CD4-positive, alpha-beta T cell (primary cell): ENCODE data around the gene ZNF75A. TPM values are rescaled to one million over a fixed set of nuclear protein-coding genes. Genes with fewer than 3 reads are reported as not detected.

Experiments used
- ATAC-seq: fragments of 200-7000 bp; cut with Tn5 transposase; one replicate; pipeline ENCODE4 v1.10.0; 2022; ENCODE audit warnings: mild to moderate bottlenecking; ENCODE audit not compliant: poor library complexity
- CTCF ChIA-PET: fragments of 350-600 bp; sonication (Branson Sonifier 250); formaldehyde crosslinking; loops from one replicate; lab custom pipeline; 2021; ENCODE audit warnings: antibody characterized with exemption, inconsistent platforms; lab: Charles Lee
- POLR2A ChIA-PET: fragments of 350-600 bp; sonication (Branson Sonifier 250); formaldehyde crosslinking; loops from one replicate; lab custom pipeline; 2021; ENCODE audit warnings: antibody characterized with exemption, inconsistent platforms; lab: Charles Lee
- DNase-seq, 14 experiments: peaks; one replicate each; pipeline ENCODE4 v3.0.0-alpha.2; 2013 to 2020; ENCODE audit warnings: mixed read lengths in 2 of 14
- H3K27ac ChIP-seq, 2 donors: one replicate each; pipeline versions ENCODE4 v1.5.1 to v1.7.0; 2013; ENCODE audit warnings: low read length in 2 of 2, low read depth in 1 of 2, mild to moderate bottlenecking in 1 of 2
- H3K27me3 ChIP-seq, 2 experiments: 1 replicate in 1 of 2; 2 replicates in 1 of 2; pipeline versions ENCODE4 v1.6.1 to v1.7.0; 2013; ENCODE audit warnings: low read length in 2 of 2, control low read depth in 1 of 2, mild to moderate bottlenecking in 1 of 2, moderate library complexity in 1 of 2; ENCODE audit not compliant: insufficient read depth in 2 of 2, control insufficient read depth in 1 of 2
- H3K36me3 ChIP-seq: one replicate; pipeline ENCODE4 v1.6.1; 2013; ENCODE audit warnings: low read length, control low read depth; ENCODE audit not compliant: insufficient read depth
- H3K4me1 ChIP-seq: one replicate; pipeline ENCODE4 v1.6.1; 2013; ENCODE audit warnings: low read length, control low read depth; ENCODE audit not compliant: insufficient read depth
- H3K4me3 ChIP-seq: one replicate; pipeline ENCODE4 v1.5.1; 2013; ENCODE audit warnings: mild to moderate bottlenecking, low read length, moderate library complexity
- H3K9me3 ChIP-seq, 2 experiments: 1 replicate in 1 of 2; 2 replicates in 1 of 2; pipeline versions ENCODE4 v1.6.1 to v1.7.0; 2013; ENCODE audit warnings: low read length in 2 of 2, mild to moderate bottlenecking in 2 of 2, control low read depth in 1 of 2, moderate library complexity in 1 of 2; ENCODE audit not compliant: control insufficient read depth in 1 of 2, insufficient read depth in 1 of 2
- H3K27ac Mint-ChIP-seq: one replicate; pipeline ENCODE4 v1.8.0; 2020; ENCODE audit warnings: mixed read lengths
- H3K27me3 Mint-ChIP-seq: one replicate; pipeline ENCODE4 v1.8.0; 2021; ENCODE audit warnings: mixed read lengths
- H3K36me3 Mint-ChIP-seq: one replicate; pipeline ENCODE4 v1.8.0; 2021; ENCODE audit warnings: low read depth, mixed read lengths
- H3K4me1 Mint-ChIP-seq: one replicate; pipeline ENCODE4 v1.8.0; 2021; ENCODE audit warnings: low read depth, mixed read lengths
- H3K4me3 Mint-ChIP-seq: one replicate; pipeline ENCODE4 v1.8.0; 2020; ENCODE audit warnings: mild to moderate bottlenecking, mixed read lengths
- H3K9me3 Mint-ChIP-seq: one replicate; pipeline ENCODE4 v1.8.0; 2020; ENCODE audit warnings: mixed read lengths
- CTCF ChIP-seq: fragments of 200-600 bp; IDR thresholded peaks from one replicate; pipeline ENCODE4 v1.8.0; 2022; ENCODE audit warnings: antibody characterized with exemption, mild to moderate bottlenecking
- intact Hi-C, 2 experiments: fragments of 100-400 bp; cut with DNase I in 1 of 2; cut with micrococcal nuclease in 1 of 2; formaldehyde crosslinking; loops; one replicate each; pipeline versions ENCODE4 v1.15.1 to v1.9.0; 2023 to 2025; cut with DNase I, micrococcal nuclease
- total RNA-seq, 174 experiments: library from RNA in 2 of 174; stranded (reverse) in 2 of 174; gene quantifications; one replicate each; pipeline ENCODE4 v1.2.3 and lab custom pipeline; 2021 to 2026

The ZNF75A gene
- total RNA-seq, 2 experiments from 2014 or later, result 41.7 to 42.2 TPM

DNA sequence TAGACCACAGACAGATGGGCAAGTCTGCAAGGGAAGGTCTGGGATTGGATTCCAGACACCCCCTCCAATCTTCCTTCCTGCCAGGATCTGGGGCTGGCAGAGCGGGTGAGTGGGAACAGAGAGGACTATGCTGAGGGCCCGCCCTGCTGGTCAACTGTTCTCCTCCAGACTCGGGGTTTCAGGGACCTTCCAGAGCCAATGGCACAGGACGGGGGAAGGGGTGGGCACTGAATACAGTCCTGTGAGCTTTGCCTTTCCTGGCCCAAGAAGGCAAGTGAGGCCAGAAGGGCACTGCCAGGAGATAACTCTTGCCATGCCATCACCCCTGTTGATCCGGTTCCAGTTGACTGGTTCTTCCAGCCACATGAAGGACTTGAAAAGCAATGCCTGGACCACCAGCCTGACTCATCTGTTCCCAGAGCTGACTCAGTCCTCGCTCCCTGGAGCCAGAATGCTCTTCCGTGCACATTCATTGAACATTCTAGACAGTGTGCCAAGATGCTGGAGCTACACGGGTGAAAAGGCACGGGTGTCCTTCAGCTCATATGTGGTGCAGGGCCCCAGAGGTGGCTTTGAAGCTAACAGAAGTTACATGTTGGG, 48.3 kb upstream of the ZNF75A start:
- H3K4me1 ChIP-seq, result peaks cover 8% of the 10 kb centered on the region
- POLR2A ChIA-PET, result interaction anchor here (1.0 kb wide), 1 partner anchor 26 kb away, joined by 3 read pairs; no protein-coding TSS in a partner anchor
- DNase-seq, result peak in 1 of 14 experiments; percentile 20
- peak overlapping the region; percentile 39 for H3K4me3 ChIP-seq
- no peak overlapping the region for H3K27ac Mint-ChIP-seq
- H3K9me3 ChIP-seq, result no peaks in the 10 kb centered on the region
- CTCF ChIA-PET, result no interaction called here
- peaks cover 0 to 2% of the 10 kb centered on the region in 2 experiments for H3K27me3 ChIP-seq
- no peak for TF ChIP-seq CTCF
- H3K27ac ChIP-seq, result no peak overlapping the region
- H3K9me3 Mint-ChIP-seq, result no peaks in the 10 kb centered on the region
- no peaks in the 10 kb centered on the region for H3K36me3 ChIP-seq
- no peaks in the 10 kb centered on the region for H3K4me1 Mint-ChIP-seq
- no peaks in the 10 kb centered on the region for H3K36me3 Mint-ChIP-seq
- intact Hi-C loops, result loop anchor here in 1 of 2 experiments (2.0 kb wide), 1 partner anchor 14 kb away; no protein-coding TSS in a partner anchor
- no peaks in the 10 kb centered on the region for H3K27me3 Mint-ChIP-seq
- ATAC-seq, result no peak
- H3K4me3 Mint-ChIP-seq, result no peak overlapping the region

- TF ChIP-seq CTCF, result no peak
- Mint-ChIP-seq H3K27me3 (no peaks in the 10 kb centered on the region), H3K36me3 (peaks cover 13% of the 10 kb centered on the region), H3K4me3 (no peak overlapping the region), H3K27ac (no peak overlapping the region), H3K4me1 (peaks cover 22% of the 10 kb centered on the region), H3K9me3 (no peaks in the 10 kb centered on the region)
- Histone ChIP-seq H3K4me1 (peaks cover 34% of the 10 kb centered on the region), H3K36me3 (no peaks in the 10 kb centered on the region), H3K27me3 (no peaks in the 10 kb centered on the region), H3K4me3 (no peak overlapping the region), H3K27ac (no peak overlapping the region), H3K9me3 (peaks cover 0 to 4% of the 10 kb centered on the region in 2 experiments)
- POLR2A ChIA-PET, result interaction anchor here (1.5 kb wide), 1 partner anchor 44 kb away, joined by 3 read pairs; no protein-coding TSS in a partner anchor
- DNase-seq, result peak in 1 of 14 experiments; percentile 23
- intact Hi-C loops, result loop anchor here (5.0 to 10.0 kb wide), 6 partner anchors 47 to 197 kb away; partner anchors contain the start of genes OR1F1 (in 2 of the 2), TIGD7 (in 1 of the 2), ZNF174 (in 1 of the 2) and ZNF75A (in 1 of the 2)
- CTCF ChIA-PET, result no interaction called here
- no peak for ATAC-seq
These were observed 45.5 kb upstream of the ZNF75A start for GRCh38 chr16:3259836-3260235.

GRCh38 chr16:3262517-3262916, 42.8 kb upstream of the ZNF75A start:
- Mint-ChIP-seq H3K27me3 (no peaks in the 10 kb centered on the region), H3K36me3 (peaks cover 37% of the 10 kb centered on the region), H3K4me1 (peaks cover 28% of the 10 kb centered on the region), H3K4me3 (peak overlapping the region; percentile 92), H3K9me3 (no peaks in the 10 kb centered on the region), H3K27ac (peak overlapping the region; percentile 96)
- CTCF ChIA-PET, result no interaction called here
- DNase-seq (no peak), ATAC-seq (no peak)
- no peak for TF ChIP-seq CTCF
- Histone ChIP-seq H3K36me3 (peaks cover 11% of the 10 kb centered on the region), H3K4me1 (peaks cover 47% of the 10 kb centered on the region), H3K27me3 (no peaks in the 10 kb centered on the region), H3K4me3 (no peak overlapping the region), H3K9me3 (peaks cover 0 to 4% of the 10 kb centered on the region in 2 experiments), H3K27ac (peak overlapping the region in 1 of 2 donors; percentile 95)
- intact Hi-C loops, result loop anchor here (5.0 to 10.0 kb wide), 6 partner anchors 45 to 195 kb away; partner anchors contain the start of genes OR1F1 (in 2 of the 2), TIGD7 (in 1 of the 2), ZNF174 (in 1 of the 2) and ZNF75A (in 1 of the 2)
- POLR2A ChIA-PET, result interaction anchor here (1.3 to 7.3 kb wide), 9 partner anchors 8 to 195 kb away, joined by 3 to 99 read pairs (median 14); partner anchors contain the start of genes OR1F1, TIGD7, ZNF174 and ZNF200
